SK-N-SH (cell line): ENCODE data around the gene EIF2S2. TPM values are rescaled to one million over a fixed set of nuclear protein-coding genes. Genes with fewer than 3 reads are reported as not detected.
A peak's percentile ranks its signal among the peaks of the same experiment; 100 is the strongest.

Experiments used
- CTCF ChIA-PET: fragments of 300-600, 350-600 bp; formaldehyde crosslinking; extraction: SDS; loops from one replicate; lab custom pipeline; 2021; lab: Yijun Ruan, JAX
- POLR2A ChIA-PET: fragments of 350-600 bp; sonication (Branson Sonifier 250); formaldehyde crosslinking; extraction: SDS; loops from one replicate; lab custom pipeline; 2020; ENCODE audit warnings: antibody characterized with exemption, inconsistent platforms; lab: Yijun Ruan, JAX
- DNase-seq: peaks from one replicate; pipeline ENCODE4 v3.0.0; 2012
- H2AFZ ChIP-seq: fragments of 200-600 bp; sonication (generic); 2 replicates; pipeline ENCODE4 v1.8.1; 2016; ENCODE audit warnings: antibody characterized with exemption, mild to moderate bottlenecking, low read depth
- H3F3A ChIP-seq: fragments of 200-600 bp; sonication (generic); replicated peaks from 2 replicates; pipeline ENCODE3; 2016; ENCODE audit warnings: antibody characterized with exemption, mild to moderate bottlenecking; ENCODE audit not compliant: insufficient read depth
- H3K27ac ChIP-seq, 2 experiments: fragments of 200-500 bp in 1 of 2; fragments of 200-600 bp in 1 of 2; sonication (Bioruptor generic) in 1 of 2; sonication (generic), shearing (Covaris generic) in 1 of 2; 2 replicates each; pipeline versions ENCODE4 v1.5.1 to v1.6.1; 2014 to 2016; ENCODE audit warnings: low read depth in 2 of 2, inconsistent platforms in 1 of 2, low read length in 1 of 2, mild to moderate bottlenecking in 1 of 2, mixed read lengths in 1 of 2
- H3K27me3 ChIP-seq: fragments of 200-600 bp; sonication (generic), shearing (Covaris generic); 2 replicates; pipeline ENCODE4 v1.6.1; 2016; ENCODE audit warnings: mixed run types; ENCODE audit not compliant: insufficient read depth
- H3K36me3 ChIP-seq, 2 experiments: fragments of 200-500 bp in 1 of 2; fragments of 200-600 bp in 1 of 2; sonication (Bioruptor generic) in 1 of 2; sonication (generic) in 1 of 2; replicated peaks in 1 of 2; 2 replicates each; pipeline versions ENCODE3 to v1.5.1; 2014 to 2016; ENCODE audit warnings: low read length in 1 of 2, mild to moderate bottlenecking in 1 of 2; ENCODE audit not compliant: insufficient read depth in 2 of 2, control insufficient read depth in 1 of 2
- H3K4me1 ChIP-seq, 2 experiments: fragments of 200-500 bp in 1 of 2; fragments of 200-600 bp in 1 of 2; sonication (Bioruptor generic) in 1 of 2; sonication (generic), shearing (Covaris generic) in 1 of 2; 2 replicates each; pipeline versions ENCODE4 v1.5.1 to v1.6.1; 2014 to 2016; ENCODE audit warnings: low read depth in 1 of 2, low read length in 1 of 2, mixed run types in 1 of 2; ENCODE audit not compliant: insufficient read depth in 2 of 2, control insufficient read depth in 1 of 2
- H3K4me2 ChIP-seq: fragments of 200-600 bp; sonication (generic), shearing (Covaris generic); 2 replicates; pipeline ENCODE4 v1.6.1; 2017; ENCODE audit warnings: mixed run types
- H3K4me3 ChIP-seq, 2 experiments: fragments of 200-500 bp in 1 of 2; fragments of 200-600 bp in 1 of 2; sonication (Bioruptor generic) in 1 of 2; sonication (generic), shearing (Covaris generic) in 1 of 2; 2 replicates each; pipeline versions ENCODE4 v1.5.1 to v1.8.1; 2014 to 2016; ENCODE audit warnings: low read depth in 2 of 2, inconsistent platforms in 1 of 2, low read length in 1 of 2, mild to moderate bottlenecking in 1 of 2, mixed read lengths in 1 of 2, moderate library complexity in 1 of 2
- H3K79me2 ChIP-seq: fragments of 200-600 bp; sonication (generic); 2 replicates; pipeline ENCODE4 v1.8.1; 2017; ENCODE audit warnings: mild to moderate bottlenecking; ENCODE audit not compliant: insufficient read depth
- H3K9ac ChIP-seq: fragments of 200-600 bp; sonication (generic); 2 replicates; pipeline ENCODE4 v1.6.1; 2017; ENCODE audit warnings: mixed run types
- H3K9me2 ChIP-seq: fragments of 200-600 bp; sonication (generic); 2 replicates; pipeline ENCODE4 v1.6.1; 2017; ENCODE audit warnings: mixed run types
- H3K9me3 ChIP-seq: fragments of 200-600 bp; sonication (generic); 2 replicates; pipeline ENCODE4 v1.6.1; 2017; ENCODE audit warnings: mixed run types, mild to moderate bottlenecking, moderate library complexity
- H4K20me1 ChIP-seq: fragments of 200-600 bp; sonication (generic); 2 replicates; pipeline ENCODE4 v1.6.1; 2017; ENCODE audit warnings: mild to moderate bottlenecking, mixed run types; ENCODE audit not compliant: insufficient read depth
- CHD2 ChIP-seq: fragments of 150-350 bp; IDR thresholded peaks from 2 replicates; pipeline ENCODE4 v1.6.1; 2018; ENCODE audit warnings: low read length; ENCODE audit not compliant: partially characterized antibody
- ELF1 ChIP-seq: IDR thresholded peaks from 2 replicates; pipeline ENCODE4 v1.4.0; 2012
- EZH2phosphoT487 ChIP-seq: fragments of 200-600 bp; sonication (generic); IDR thresholded peaks from 2 replicates; pipeline ENCODE4 v1.6.1; 2017; ENCODE audit warnings: low read depth, mixed run types, mild to moderate bottlenecking, antibody characterized with exemption, moderate library complexity, borderline replicate concordance
- FOXJ3 ChIP-seq: sonication (generic); formaldehyde crosslinking; IDR thresholded peaks from 2 replicates; pipeline ENCODE4 v1.5.1; 2020; ENCODE audit warnings: mild to moderate bottlenecking, missing genetic modification reagents
- GATA2 ChIP-seq: sonication (generic); formaldehyde crosslinking; IDR thresholded peaks from 2 replicates; pipeline ENCODE4 v1.5.0; 2020; ENCODE audit warnings: mild to moderate bottlenecking, missing genetic modification reagents
- MEF2A ChIP-seq: IDR thresholded peaks from 2 replicates; pipeline ENCODE4 v1.4.0; 2012; ENCODE audit warnings: low read depth, borderline replicate concordance
- MXI1 ChIP-seq: IDR thresholded peaks from 2 replicates; pipeline ENCODE4 v1.6.1; 2012; ENCODE audit warnings: mild to moderate bottlenecking, low read depth, low read length, improper control_type of control experiment
- NFIC ChIP-seq: IDR thresholded peaks from 2 replicates; pipeline ENCODE4 v1.4.0; 2012; ENCODE audit warnings: borderline replicate concordance
- NRF1 ChIP-seq: IDR thresholded peaks from 2 replicates; pipeline ENCODE4 v1.6.1; 2012; ENCODE audit warnings: low read depth, mild to moderate bottlenecking, low read length
- RAD21 ChIP-seq: IDR thresholded peaks from 2 replicates; pipeline ENCODE4 v1.6.1; 2012; ENCODE audit warnings: mild to moderate bottlenecking, low read length
- RFX5 ChIP-seq: IDR thresholded peaks from 2 replicates; pipeline ENCODE4 v1.6.1; 2012; ENCODE audit warnings: mild to moderate bottlenecking, improper control_type of control experiment, low read length
- SIN3A ChIP-seq: IDR thresholded peaks from 2 replicates; pipeline ENCODE4 v1.6.1; 2012; ENCODE audit warnings: low read depth, mild to moderate bottlenecking, low read length, moderate library complexity, borderline replicate concordance
- SMC3 ChIP-seq: IDR thresholded peaks from 2 replicates; pipeline ENCODE4 v1.6.1; 2012; ENCODE audit warnings: low read depth, low read length, improper control_type of control experiment
- TCF12 ChIP-seq: IDR thresholded peaks from 2 replicates; pipeline ENCODE4 v1.4.0; 2012
- WGBS: methylation state at CpG from one replicate; pipeline ENCODE4 v1.1.6; 2017; ENCODE audit warnings: low lambda C conversion rate; 5-methylcytosine and 5-hydroxymethylcytosine counted together
- polyA plus RNA-seq, 3 experiments: library from polyadenylated mRNA; depleted of rRNA; stranded (reverse); fragments of >200 nt; gene quantifications; 2 replicates each; pipeline ENCODE4 v1.2.3, GENCODE V29; 2012
- TF ChIP-seq, protein P1 (sequence below): fragments of 150-350 bp; IDR thresholded peaks from 2 replicates; pipeline ENCODE4 v1.6.1; 2017; ENCODE audit warnings: antibody characterized with exemption, low read length, low read depth, borderline replicate concordance
- TF ChIP-seq, protein P2 (sequence below): fragments of 200-600 bp; sonication (generic); IDR thresholded peaks from 2 replicates; pipeline ENCODE4 v1.6.1; 2017; ENCODE audit warnings: antibody characterized with exemption, mild to moderate bottlenecking, moderate library complexity
- TF ChIP-seq, protein P3 (sequence below): IDR thresholded peaks from 2 replicates; pipeline ENCODE4 v1.6.1; 2012; ENCODE audit warnings: mild to moderate bottlenecking, low read depth, low read length, moderate library complexity
- TF ChIP-seq, protein P4 (sequence below): IDR thresholded peaks from 2 replicates; pipeline ENCODE4 v1.4.0; 2012; ENCODE audit warnings: low read depth
- TF ChIP-seq, protein P5 (sequence below): fragments of 150-350 bp; IDR thresholded peaks from 2 replicates; pipeline ENCODE4 v1.6.1; 2016; ENCODE audit warnings: mild to moderate bottlenecking, low read depth, low read length

EIF2S2 gene
- polyA plus RNA-seq, 1 of the 3 experiments (the other 2 are of a cell fraction): 50.7 TPM

DNA sequence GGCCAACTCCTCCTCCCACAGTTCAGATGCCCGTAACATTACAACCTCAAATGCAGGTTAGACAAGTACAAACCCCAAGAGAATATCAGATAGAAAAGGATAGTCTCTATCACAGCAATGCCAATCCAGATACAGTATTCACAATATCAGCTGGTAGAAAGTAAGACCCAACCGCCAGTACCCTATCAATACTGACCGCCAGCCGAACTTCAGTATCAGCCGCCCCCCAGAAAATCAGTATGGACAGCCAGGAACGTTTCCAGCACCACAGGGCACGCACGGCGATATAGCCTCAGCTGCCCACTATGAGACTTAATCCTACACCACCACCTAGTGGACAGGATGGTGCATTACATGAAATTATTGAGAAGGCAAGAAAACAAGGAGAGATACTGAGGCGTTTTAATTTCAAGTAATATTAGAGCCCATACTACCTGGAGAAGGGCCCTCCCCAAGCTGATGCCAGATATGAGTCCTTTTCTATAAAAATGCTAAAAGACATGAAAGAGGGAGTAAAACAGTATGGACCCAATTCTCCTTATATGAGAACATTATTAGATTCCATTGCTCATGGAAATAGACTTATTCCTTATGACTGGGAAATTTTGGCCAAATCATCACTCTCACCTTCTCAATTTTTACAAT, 17.6 kb upstream of the EIF2S2 start:
- Histone ChIP-seq H3K79me2 (no peaks in the 10 kb centered on the region), H4K20me1 (no peaks in the 10 kb centered on the region), H3K9me2 (no peaks in the 10 kb centered on the region), H3K27ac (no peak overlapping the region), H3K27me3 (no peaks in the 10 kb centered on the region), H3K4me3 (peak overlapping the region in 1 of 2 experiments; percentile 16; a peak in 1 of 4 replicates), H3K36me3 (no peaks in the 10 kb centered on the region), H3K4me1 (peaks cover 3 to 4% of the 10 kb centered on the region in 2 experiments; a peak in 3 of 4 replicates), H3K4me2 (0 out of 2 replicates have a peak overlapping the region, but pooled peaks have one; percentile 34), H3K9ac (no peak overlapping the region), H2AFZ (no peak overlapping the region), H3F3A (no peaks in the 10 kb centered on the region), H3K9me3 (no peaks in the 10 kb centered on the region)
- peak; percentile 85 for DNase-seq
- TF ChIP-seq EZH2phosphoT487 (no peak), RAD21 (peak; percentile 98), MXI1 (peak; percentile 65; the same call in 1 of the 2 replicates), SMC3 (peak; percentile 88), TCF12 (no peak), ELF1 (no peak), SIN3A (no peak), RFX5 (0 out of 2 replicates have a peak, but pooled peaks have one; percentile 39)
- TF ChIP-seq, protein P1, sequence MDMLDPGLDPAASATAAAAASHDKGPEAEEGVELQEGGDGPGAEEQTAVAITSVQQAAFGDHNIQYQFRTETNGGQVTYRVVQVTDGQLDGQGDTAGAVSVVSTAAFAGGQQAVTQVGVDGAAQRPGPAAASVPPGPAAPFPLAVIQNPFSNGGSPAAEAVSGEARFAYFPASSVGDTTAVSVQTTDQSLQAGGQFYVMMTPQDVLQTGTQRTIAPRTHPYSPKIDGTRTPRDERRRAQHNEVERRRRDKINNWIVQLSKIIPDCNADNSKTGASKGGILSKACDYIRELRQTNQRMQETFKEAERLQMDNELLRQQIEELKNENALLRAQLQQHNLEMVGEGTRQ: no peak
- TF ChIP-seq, protein P2, sequence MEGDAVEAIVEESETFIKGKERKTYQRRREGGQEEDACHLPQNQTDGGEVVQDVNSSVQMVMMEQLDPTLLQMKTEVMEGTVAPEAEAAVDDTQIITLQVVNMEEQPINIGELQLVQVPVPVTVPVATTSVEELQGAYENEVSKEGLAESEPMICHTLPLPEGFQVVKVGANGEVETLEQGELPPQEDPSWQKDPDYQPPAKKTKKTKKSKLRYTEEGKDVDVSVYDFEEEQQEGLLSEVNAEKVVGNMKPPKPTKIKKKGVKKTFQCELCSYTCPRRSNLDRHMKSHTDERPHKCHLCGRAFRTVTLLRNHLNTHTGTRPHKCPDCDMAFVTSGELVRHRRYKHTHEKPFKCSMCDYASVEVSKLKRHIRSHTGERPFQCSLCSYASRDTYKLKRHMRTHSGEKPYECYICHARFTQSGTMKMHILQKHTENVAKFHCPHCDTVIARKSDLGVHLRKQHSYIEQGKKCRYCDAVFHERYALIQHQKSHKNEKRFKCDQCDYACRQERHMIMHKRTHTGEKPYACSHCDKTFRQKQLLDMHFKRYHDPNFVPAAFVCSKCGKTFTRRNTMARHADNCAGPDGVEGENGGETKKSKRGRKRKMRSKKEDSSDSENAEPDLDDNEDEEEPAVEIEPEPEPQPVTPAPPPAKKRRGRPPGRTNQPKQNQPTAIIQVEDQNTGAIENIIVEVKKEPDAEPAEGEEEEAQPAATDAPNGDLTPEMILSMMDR: peak; percentile 77
- WGBS: 8% methylated on average over 10 of the region's 10 CpGs
- ChIA-PET CTCF (interaction anchor here (0.5 to 3.2 kb wide), 30 partner anchors 8 to 1014 kb away, joined by 3 to 25 read pairs (median 4); partner anchors contain the start of genes CHMP4B and EIF2S2), POLR2A (interaction anchor here (1.1 kb wide), 1 partner anchor 17 kb away, joined by 5 read pairs; no protein-coding TSS in a partner anchor)

DNA sequence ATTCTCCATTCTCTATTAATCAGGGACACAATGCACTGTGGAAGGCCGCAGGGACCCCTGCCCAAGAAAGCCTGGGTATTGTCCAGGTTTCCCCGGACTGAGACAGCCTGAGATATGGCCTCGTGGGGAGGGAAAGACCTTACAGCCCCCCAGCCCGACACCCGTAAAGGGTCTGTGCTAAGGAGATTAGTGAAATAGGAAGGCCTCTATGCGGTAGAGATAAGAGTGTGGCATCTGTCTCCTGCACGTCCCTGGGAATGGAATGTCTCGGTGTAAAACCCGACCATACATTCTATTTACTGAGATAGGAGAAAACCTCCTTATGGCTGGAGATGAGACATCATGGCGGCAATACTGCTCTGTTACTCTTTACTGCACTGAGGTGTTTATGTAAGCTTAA, 15.7 kb upstream of the EIF2S2 start:
- Histone ChIP-seq H3K9me2 (no peaks in the 10 kb centered on the region), H3K36me3 (no peaks in the 10 kb centered on the region), H3K4me1 (peaks cover 0 to 4% of the 10 kb centered on the region in 2 experiments; a peak in 3 of 4 replicates), H3K27ac (no peak overlapping the region), H3F3A (peaks cover 6% of the 10 kb centered on the region), H3K4me3 (no peak overlapping the region), H3K9me3 (no peaks in the 10 kb centered on the region), H4K20me1 (no peaks in the 10 kb centered on the region), H3K27me3 (no peaks in the 10 kb centered on the region), H3K4me2 (no peak overlapping the region), H3K9ac (no peak overlapping the region), H3K79me2 (no peaks in the 10 kb centered on the region), H2AFZ (no peak overlapping the region)
- ChIA-PET POLR2A (no interaction called here), CTCF (interaction anchor here (2.5 kb wide), 1 partner anchor 10 kb away, joined by 25 read pairs; no protein-coding TSS in a partner anchor)
- no peak for DNase-seq
- 73% methylated on average over 9 of the region's 10 CpGs for whole genome bisulfite sequencing
- TF ChIP-seq FOXJ3 (no peak), ELF1 (no peak), MXI1 (no peak), TCF12 (no peak), CHD2 (no peak), RAD21 (no peak), MEF2A (no peak), NRF1 (no peak), RFX5 (no peak), NFIC (no peak), GATA2 (CRISPR knock-in tag) (no peak)
- TF ChIP-seq, protein P3, sequence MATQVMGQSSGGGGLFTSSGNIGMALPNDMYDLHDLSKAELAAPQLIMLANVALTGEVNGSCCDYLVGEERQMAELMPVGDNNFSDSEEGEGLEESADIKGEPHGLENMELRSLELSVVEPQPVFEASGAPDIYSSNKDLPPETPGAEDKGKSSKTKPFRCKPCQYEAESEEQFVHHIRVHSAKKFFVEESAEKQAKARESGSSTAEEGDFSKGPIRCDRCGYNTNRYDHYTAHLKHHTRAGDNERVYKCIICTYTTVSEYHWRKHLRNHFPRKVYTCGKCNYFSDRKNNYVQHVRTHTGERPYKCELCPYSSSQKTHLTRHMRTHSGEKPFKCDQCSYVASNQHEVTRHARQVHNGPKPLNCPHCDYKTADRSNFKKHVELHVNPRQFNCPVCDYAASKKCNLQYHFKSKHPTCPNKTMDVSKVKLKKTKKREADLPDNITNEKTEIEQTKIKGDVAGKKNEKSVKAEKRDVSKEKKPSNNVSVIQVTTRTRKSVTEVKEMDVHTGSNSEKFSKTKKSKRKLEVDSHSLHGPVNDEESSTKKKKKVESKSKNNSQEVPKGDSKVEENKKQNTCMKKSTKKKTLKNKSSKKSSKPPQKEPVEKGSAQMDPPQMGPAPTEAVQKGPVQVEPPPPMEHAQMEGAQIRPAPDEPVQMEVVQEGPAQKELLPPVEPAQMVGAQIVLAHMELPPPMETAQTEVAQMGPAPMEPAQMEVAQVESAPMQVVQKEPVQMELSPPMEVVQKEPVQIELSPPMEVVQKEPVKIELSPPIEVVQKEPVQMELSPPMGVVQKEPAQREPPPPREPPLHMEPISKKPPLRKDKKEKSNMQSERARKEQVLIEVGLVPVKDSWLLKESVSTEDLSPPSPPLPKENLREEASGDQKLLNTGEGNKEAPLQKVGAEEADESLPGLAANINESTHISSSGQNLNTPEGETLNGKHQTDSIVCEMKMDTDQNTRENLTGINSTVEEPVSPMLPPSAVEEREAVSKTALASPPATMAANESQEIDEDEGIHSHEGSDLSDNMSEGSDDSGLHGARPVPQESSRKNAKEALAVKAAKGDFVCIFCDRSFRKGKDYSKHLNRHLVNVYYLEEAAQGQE: no peak
- TF ChIP-seq, protein P4, sequence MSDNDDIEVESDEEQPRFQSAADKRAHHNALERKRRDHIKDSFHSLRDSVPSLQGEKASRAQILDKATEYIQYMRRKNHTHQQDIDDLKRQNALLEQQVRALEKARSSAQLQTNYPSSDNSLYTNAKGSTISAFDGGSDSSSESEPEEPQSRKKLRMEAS: no peak
- TF ChIP-seq, protein P5, sequence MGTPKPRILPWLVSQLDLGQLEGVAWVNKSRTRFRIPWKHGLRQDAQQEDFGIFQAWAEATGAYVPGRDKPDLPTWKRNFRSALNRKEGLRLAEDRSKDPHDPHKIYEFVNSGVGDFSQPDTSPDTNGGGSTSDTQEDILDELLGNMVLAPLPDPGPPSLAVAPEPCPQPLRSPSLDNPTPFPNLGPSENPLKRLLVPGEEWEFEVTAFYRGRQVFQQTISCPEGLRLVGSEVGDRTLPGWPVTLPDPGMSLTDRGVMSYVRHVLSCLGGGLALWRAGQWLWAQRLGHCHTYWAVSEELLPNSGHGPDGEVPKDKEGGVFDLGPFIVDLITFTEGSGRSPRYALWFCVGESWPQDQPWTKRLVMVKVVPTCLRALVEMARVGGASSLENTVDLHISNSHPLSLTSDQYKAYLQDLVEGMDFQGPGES: no peak
